Caco-2 (cell line): Measurements from ENCODE around the gene CNIH2. TPM values are rescaled to one million over a fixed set of nuclear protein-coding genes. Genes with fewer than 3 reads are reported as not detected.

ENCODE experiments used
- BruUV-seq: library from RNA; stranded (reverse); fragments of 400-500 nt; replicated peaks from 2 replicates; lab custom pipeline; 2021; lab: Mats Ljungman, UMichigan
- CTCF ChIA-PET: fragments of 300-600 bp; sonication (Branson Sonifier 250); formaldehyde crosslinking; loops from one replicate; lab custom pipeline; 2022; ENCODE audit warnings: antibody characterized with exemption; lab: Charles Lee
- POLR2A ChIA-PET: fragments of 300-600 bp; sonication (Branson Sonifier 250); formaldehyde crosslinking; loops from one replicate; lab custom pipeline; 2022; ENCODE audit warnings: antibody characterized with exemption; lab: Charles Lee
- DNase-seq, 2 experiments: peaks; one replicate each; pipeline versions ENCODE4 v3.0.0 to v3.0.0-alpha.2; 2020 to 2022
- H3K27me3 ChIP-seq: replicated peaks from 2 replicates; pipeline ENCODE4 v1.6.0; 2011; ENCODE audit warnings: low read length; ENCODE audit not compliant: control insufficient read depth, insufficient read depth
- H3K36me3 ChIP-seq: 2 replicates; pipeline ENCODE4 v1.5.1; 2011; ENCODE audit warnings: low read length; ENCODE audit not compliant: control insufficient read depth, insufficient read depth
- H3K4me1 ChIP-seq: fragments of 250-450 bp; sonication (Bioruptor Pico); 2 replicates; pipeline ENCODE4 v1.5.1; 2020; ENCODE audit warnings: mild to moderate bottlenecking
- H3K4me3 ChIP-seq: 2 replicates; pipeline ENCODE4 v1.5.1; 2011; ENCODE audit warnings: low read depth, mild to moderate bottlenecking, control low read depth, low read length
- H3K9me3 ChIP-seq: fragments of 250-450 bp; sonication (Bioruptor Pico); 2 replicates; pipeline ENCODE4 v1.5.1; 2020; ENCODE audit warnings: mild to moderate bottlenecking, moderate library complexity
- H3K27ac Mint-ChIP-seq: one replicate; pipeline ENCODE4 v1.8.0; 2022; ENCODE audit warnings: mixed read lengths; ENCODE audit not compliant: unreplicated experiment
- H3K27me3 Mint-ChIP-seq: one replicate; pipeline ENCODE4 v1.8.0; 2022; ENCODE audit warnings: mixed read lengths; ENCODE audit not compliant: insufficient read depth, unreplicated experiment
- H3K36me3 Mint-ChIP-seq: one replicate; pipeline ENCODE4 v1.8.0; 2022; ENCODE audit warnings: mild to moderate bottlenecking, mixed read lengths; ENCODE audit not compliant: insufficient read depth, unreplicated experiment
- H3K4me1 Mint-ChIP-seq: one replicate; pipeline ENCODE4 v1.8.0; 2022; ENCODE audit warnings: low read depth, mixed read lengths; ENCODE audit not compliant: unreplicated experiment
- H3K4me3 Mint-ChIP-seq: one replicate; pipeline ENCODE4 v1.8.0; 2022; ENCODE audit warnings: mild to moderate bottlenecking, moderate library complexity, mixed read lengths; ENCODE audit not compliant: unreplicated experiment
- H3K9me3 Mint-ChIP-seq: one replicate; pipeline ENCODE4 v1.8.0; 2022; ENCODE audit warnings: mixed read lengths; ENCODE audit not compliant: unreplicated experiment
- CTCF ChIP-seq, 2 experiments: fragments of 200-600 bp in 1 of 2; IDR thresholded peaks; 1 replicate in 1 of 2; 2 replicates in 1 of 2; pipeline versions ENCODE4 v1.5.1 to v1.8.0; 2011 to 2022; ENCODE audit warnings: antibody characterized with exemption in 1 of 2, control low read depth in 1 of 2, inconsistent platforms in 1 of 2, low read depth in 1 of 2, low read length in 1 of 2, mild to moderate bottlenecking in 1 of 2, moderate library complexity in 1 of 2; ENCODE audit not compliant: insufficient read depth in 1 of 2, severe bottlenecking in 1 of 2, unreplicated experiment in 1 of 2
- intact Hi-C: fragments of 100-400 bp; cut with micrococcal nuclease; formaldehyde crosslinking; loops from one replicate; pipeline ENCODE4 v1.10.0; 2022; ENCODE audit not compliant: unreplicated experiment
- total RNA-seq: library from RNA; stranded (reverse); gene quantifications from 2 replicates; pipeline ENCODE4 v1.2.3, GENCODE V29; 2022

The CNIH2 gene
- total RNA-seq, 1 experiment from 2014 or later, result 6.1 TPM

- BruUV-seq, result TSS peak; percentile 42
- DNase-seq, result no peak
- no peaks in the 10 kb centered on the region for H3K9me3 ChIP-seq
- Mint-ChIP-seq H3K27me3 (no peaks in the 10 kb centered on the region), H3K9me3 (no peaks in the 10 kb centered on the region), H3K27ac (peak overlapping the region; percentile 90), H3K36me3 (peaks cover 67% of the 10 kb centered on the region), H3K4me3 (peak overlapping the region; percentile 93), H3K4me1 (peaks cover 18% of the 10 kb centered on the region)
- no peaks in the 10 kb centered on the region for H3K4me1 ChIP-seq
- H3K36me3 ChIP-seq, result no peaks in the 10 kb centered on the region
- intact Hi-C loops, result no loop called here
- H3K27me3 ChIP-seq, result no peaks in the 10 kb centered on the region
- POLR2A ChIA-PET, result no interaction called here
- no peak overlapping the region for H3K4me3 ChIP-seq
- CTCF ChIA-PET, result interaction anchor here (1.1 to 1.2 kb wide), 2 partner anchors 31 to 54 kb away, joined by 3 to 4 read pairs; no protein-coding TSS in a partner anchor
- no peak for TF ChIP-seq CTCF (IDR thresholded peaks at IDR 0.05; ENCODE audit: insufficient read depth in 1 of 2, low read depth in 1 of 2, low read length in 1 of 2, severe bottlenecking in 1 of 2, unreplicated experiment in 1 of 2)
These were observed 18.8 kb upstream of the CNIH2 start for GRCh38 chr11:66259225-66259624.

- H3K9me3 Mint-ChIP-seq, result no peaks in the 10 kb centered on the region
These were observed 18.0 kb upstream of the CNIH2 start for GRCh38 chr11:66259956-66260355.

GRCh38 chr11:66261578-66261977 lies 16.4 kb upstream of the CNIH2 start:
- peaks cover 57% of the 10 kb centered on the region for H3K36me3 Mint-ChIP-seq
- H3K4me3 ChIP-seq, result no peak overlapping the region
- H3K27ac Mint-ChIP-seq, result no peak overlapping the region
- BruUV-seq, result no TSS peak
- TF ChIP-seq CTCF (IDR thresholded peaks at IDR 0.05; ENCODE audit: insufficient read depth in 1 of 2, low read depth in 1 of 2, low read length in 1 of 2, severe bottlenecking in 1 of 2, unreplicated experiment in 1 of 2), result no peak
- CTCF ChIA-PET, result interaction anchor here (0.6 to 0.9 kb wide), 2 partner anchors 27 to 51 kb away, joined by 3 to 4 read pairs; partner anchors contain the start of gene YIF1A
- H3K4me3 Mint-ChIP-seq, result no peak overlapping the region
- no peak for DNase-seq
- intact Hi-C loops, result no loop called here
- no peaks in the 10 kb centered on the region for H3K27me3 ChIP-seq
- H3K27me3 Mint-ChIP-seq, result no peaks in the 10 kb centered on the region
- no peaks in the 10 kb centered on the region for H3K36me3 ChIP-seq
- POLR2A ChIA-PET, result interaction anchor here (0.6 kb wide), 1 partner anchor 306 kb away, joined by 8 read pairs; no protein-coding TSS in a partner anchor
- no peaks in the 10 kb centered on the region for H3K9me3 ChIP-seq
- no peaks in the 10 kb centered on the region for H3K9me3 Mint-ChIP-seq
- peaks cover 14% of the 10 kb centered on the region for H3K4me1 Mint-ChIP-seq
- H3K4me1 ChIP-seq, result no peaks in the 10 kb centered on the region

More at GRCh38 chr11:66259956-66260355, 18.0 kb upstream of the CNIH2 start:
- Histone ChIP-seq H3K27me3 (no peaks in the 10 kb centered on the region), H3K4me3 (no peak overlapping the region), H3K36me3 (no peaks in the 10 kb centered on the region), H3K9me3 (no peaks in the 10 kb centered on the region), H3K4me1 (no peaks in the 10 kb centered on the region)
- H3K27me3 Mint-ChIP-seq, result no peaks in the 10 kb centered on the region
- ChIA-PET POLR2A (interaction anchor here (0.6 kb wide), 1 partner anchor 29 kb away, joined by 5 read pairs; no protein-coding TSS in a partner anchor), CTCF (no interaction called here)
- BruUV-seq, result no TSS peak
- no peak for TF ChIP-seq CTCF (IDR thresholded peaks at IDR 0.05; ENCODE audit: insufficient read depth in 1 of 2, low read depth in 1 of 2, low read length in 1 of 2, severe bottlenecking in 1 of 2, unreplicated experiment in 1 of 2)
- intact Hi-C loops, result no loop called here
- DNase-seq, result no peak
- H3K36me3 Mint-ChIP-seq, result peaks cover 63% of the 10 kb centered on the region
- peaks cover 18% of the 10 kb centered on the region for H3K4me1 Mint-ChIP-seq
- no peak overlapping the region for H3K27ac Mint-ChIP-seq
- no peak overlapping the region for H3K4me3 Mint-ChIP-seq
